Body of pancreas (tissue), 4 donors: ENCODE data around the gene ITGA2.

Source experiments
- CTCF ChIP-seq, 7 experiments: fragments of 450-650 bp in 4 of 7; fragments of 200-600 bp in 3 of 7; sonication (generic) in 3 of 7; IDR thresholded peaks; one replicate each; pipeline ENCODE4 v1.5.1; 2016 to 2019; ENCODE audit warnings: antibody characterized with exemption in 7 of 7
- POLR2A ChIP-seq, 3 donors: fragments of 450-650 bp; IDR thresholded peaks; one replicate each; pipeline ENCODE4 v1.6.1; 2016; ENCODE audit warnings: antibody characterized with exemption in 3 of 3, mild to moderate bottlenecking in 2 of 3

- TF ChIP-seq CTCF (IDR thresholded peaks at IDR 0.05), result no peak
- TF ChIP-seq POLR2A (IDR thresholded peaks at IDR 0.05), result no peak
Observed at GRCh38 chr5:53087171-53087570, 98.0 kb downstream of the ITGA2 start.
